ENCODE results near the gene PLA2G2D.

The PLA2G2D gene

DNA sequence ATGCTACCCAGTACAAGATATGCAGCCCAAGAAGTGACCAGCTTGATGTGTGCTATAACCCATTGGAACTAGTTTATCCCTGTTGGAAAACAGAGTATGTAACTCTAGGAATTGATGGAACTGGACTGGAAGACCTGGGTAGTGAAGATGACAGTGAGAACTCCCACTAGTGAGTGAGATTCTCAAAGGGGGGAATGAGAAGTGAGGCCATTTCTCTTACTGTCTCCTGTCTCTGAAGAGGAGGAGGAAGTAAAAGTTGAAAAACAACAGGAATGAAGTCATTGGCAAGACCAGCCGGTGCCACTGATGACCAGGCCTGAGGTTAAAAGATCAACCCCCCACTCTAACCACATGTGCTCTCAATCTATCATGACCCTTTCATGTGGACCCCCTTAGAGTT is 40.7 kb upstream of the PLA2G2D start:
- H3K4me3 ChIP-seq (ENCODE audit: control insufficient read depth, low read depth, low read length), result no peak overlapping the region
- no peak for TF ChIP-seq CTCF (conservative IDR thresholded peaks at IDR 0.05; ENCODE audit: control insufficient read depth, insufficient read depth, low read depth, low read length)
- DNase-seq (ENCODE audit: low read depth), result peak; percentile 17

- DNase-seq (ENCODE audit: low read depth), result no peak
- H3K4me3 ChIP-seq (ENCODE audit: control insufficient read depth, low read depth, low read length), result no peak overlapping the region
- TF ChIP-seq CTCF (conservative IDR thresholded peaks at IDR 0.05; ENCODE audit: control insufficient read depth, insufficient read depth, low read depth, low read length), result no peak
Observed at GRCh38 chr1:20158358-20159070, 39.2 kb upstream of the PLA2G2D start.

DNA sequence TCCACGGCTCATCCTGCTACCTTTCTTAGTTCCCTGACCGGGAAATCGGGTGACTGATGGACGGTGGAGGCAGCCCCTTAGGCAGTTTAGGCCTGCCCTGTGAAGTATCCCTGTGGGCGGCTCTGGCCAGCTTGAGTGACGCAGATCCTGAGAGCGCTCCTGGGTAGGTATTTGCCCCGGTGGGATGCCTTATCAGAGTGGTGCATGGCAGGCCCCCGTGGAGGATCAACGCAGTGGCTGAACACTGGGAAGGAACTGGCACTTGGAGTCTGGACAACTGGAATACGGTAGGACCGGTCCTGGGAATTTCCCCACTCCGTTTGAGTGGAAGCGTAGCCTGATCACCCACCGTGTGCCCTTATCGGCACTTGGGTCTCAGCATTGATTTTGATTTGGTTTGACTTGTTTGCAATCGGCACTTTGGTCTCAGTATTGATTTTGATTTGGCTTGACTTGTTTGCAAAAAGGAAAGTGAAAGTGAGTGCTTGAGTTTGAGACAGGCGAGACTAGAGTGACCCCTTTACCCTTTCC is 35.0 kb upstream of the PLA2G2D start:
- TF ChIP-seq CTCF (conservative IDR thresholded peaks at IDR 0.05; ENCODE audit: control insufficient read depth, insufficient read depth, low read depth, low read length), result no peak
- no peak overlapping the region for H3K4me3 ChIP-seq (ENCODE audit: control insufficient read depth, low read depth, low read length)
- no peak for DNase-seq (ENCODE audit: low read depth)

GRCh38 chr1:20153000-20153418 is 33.7 kb upstream of the PLA2G2D start:
- TF ChIP-seq CTCF (conservative IDR thresholded peaks at IDR 0.05; ENCODE audit: control insufficient read depth, insufficient read depth, low read depth, low read length), result no peak
- H3K4me3 ChIP-seq (ENCODE audit: control insufficient read depth, low read depth, low read length), result no peak overlapping the region
- DNase-seq (ENCODE audit: low read depth), result no peak

- TF ChIP-seq CTCF (conservative IDR thresholded peaks at IDR 0.05; ENCODE audit: control insufficient read depth, insufficient read depth, low read depth, low read length), result no peak
- no peak overlapping the region for H3K4me3 ChIP-seq (ENCODE audit: control insufficient read depth, low read depth, low read length)
- no peak for DNase-seq (ENCODE audit: low read depth)
Observed at GRCh38 chr1:20152599-20152930, 33.2 kb upstream of the PLA2G2D start.

- H3K4me3 ChIP-seq (ENCODE audit: control insufficient read depth, low read depth, low read length), result peak overlapping the region; percentile 33
- peak; percentile 73 for DNase-seq (ENCODE audit: low read depth)
- peak; percentile 82 for TF ChIP-seq CTCF (conservative IDR thresholded peaks at IDR 0.05; ENCODE audit: control insufficient read depth, insufficient read depth, low read depth, low read length)
Observed at GRCh38 chr1:20151906-20152598, 32.7 kb upstream of the PLA2G2D start.
